IMR-90 (cell line): ENCODE results near the gene CMBL. TPM values are rescaled to one million over a fixed set of nuclear protein-coding genes. Genes with fewer than 3 reads are reported as not detected.

Experiments
- ATAC-seq: fragments of 200-7000 bp; cut with Tn5 transposase; 2 replicates; pipeline ENCODE4 v1.9.1; 2020; ENCODE audit warnings: low read depth, mild to moderate bottlenecking, moderate library complexity
- BruUV-seq: library from RNA; stranded (reverse); fragments of 400-500 nt; replicated peaks from 2 replicates; lab custom pipeline; 2021; lab: Mats Ljungman, UMichigan
- CTCF ChIA-PET: fragments of 300-600 bp; formaldehyde crosslinking; extraction: SDS; loops from one replicate; lab custom pipeline; 2021; ENCODE audit warnings: antibody characterized with exemption; lab: Yijun Ruan, JAX
- POLR2A ChIA-PET: fragments of 300-600 bp; sonication (Branson Sonifier 250); formaldehyde crosslinking; loops from one replicate; lab custom pipeline; 2022; ENCODE audit warnings: antibody characterized with exemption; ENCODE audit not compliant: unreplicated experiment; lab: Charles Lee
- DNase-seq: peaks from one replicate; pipeline ENCODE4 v3.0.0; 2013
- H2AFZ ChIP-seq: replicated peaks from 2 replicates; pipeline ENCODE3; 2013; ENCODE audit warnings: low read length, mild to moderate bottlenecking; ENCODE audit not compliant: poor library complexity
- H2AK5ac ChIP-seq: 2 replicates; pipeline ENCODE4 v1.6.1; 2013; ENCODE audit warnings: low read depth, low read length, inconsistent platforms
- H2AK9ac ChIP-seq: replicated peaks from 2 replicates; pipeline ENCODE3; 2013; ENCODE audit warnings: mild to moderate bottlenecking, low read depth, low read length, moderate library complexity; ENCODE audit not compliant: poor library complexity
- H2BK120ac ChIP-seq: 2 replicates; pipeline ENCODE4 v1.6.1; 2013; ENCODE audit warnings: low read depth, low read length, inconsistent platforms
- H2BK15ac ChIP-seq: 3 replicates; pipeline ENCODE4 v1.6.1; 2013; ENCODE audit warnings: low read depth, low read length, inconsistent platforms
- H2BK20ac ChIP-seq: 2 replicates; pipeline ENCODE4 v1.6.1; 2013; ENCODE audit warnings: low read depth, mild to moderate bottlenecking, inconsistent platforms, low read length, moderate library complexity
- H2BK5ac ChIP-seq: 2 replicates; pipeline ENCODE4 v1.6.1; 2013; ENCODE audit warnings: mild to moderate bottlenecking, low read depth, low read length, inconsistent platforms; ENCODE audit not compliant: poor library complexity, severe bottlenecking
- H3K14ac ChIP-seq: replicated peaks from 2 replicates; pipeline ENCODE4 v1.6.1; 2013; ENCODE audit warnings: low read depth, low read length, inconsistent platforms
- H3K18ac ChIP-seq: 2 replicates; pipeline ENCODE4 v1.6.1; 2013; ENCODE audit warnings: low read depth, low read length, control low read depth
- H3K23ac ChIP-seq: 2 replicates; pipeline ENCODE4 v1.6.1; 2013; ENCODE audit warnings: low read depth, low read length, inconsistent platforms
- H3K27ac ChIP-seq: 2 replicates; pipeline ENCODE4 v1.5.1; 2013; ENCODE audit warnings: mild to moderate bottlenecking, control low read depth, low read length; ENCODE audit not compliant: insufficient read depth
- H3K27me3 ChIP-seq: 2 replicates; pipeline ENCODE4 v1.6.1; 2013; ENCODE audit warnings: low read length; ENCODE audit not compliant: control insufficient read depth, insufficient read depth
- H3K36me3 ChIP-seq: 2 replicates; pipeline ENCODE4 v1.6.1; 2013; ENCODE audit warnings: low read length, mixed read lengths; ENCODE audit not compliant: control insufficient read depth, insufficient read depth
- H3K4ac ChIP-seq: 2 replicates; pipeline ENCODE4 v1.6.1; 2013; ENCODE audit warnings: low read depth, low read length, inconsistent platforms
- H3K4me1 ChIP-seq: 2 replicates; pipeline ENCODE4 v1.6.1; 2013; ENCODE audit warnings: low read length, mixed read lengths; ENCODE audit not compliant: control insufficient read depth, insufficient read depth
- H3K4me2 ChIP-seq: 2 replicates; pipeline ENCODE4 v1.6.1; 2013; ENCODE audit warnings: low read depth, mild to moderate bottlenecking, control low read depth, low read length, moderate library complexity
- H3K4me3 ChIP-seq: 2 replicates; pipeline ENCODE4 v1.5.1; 2013; ENCODE audit warnings: low read depth, mild to moderate bottlenecking, control low read depth, low read length, moderate library complexity; ENCODE audit not compliant: insufficient read depth
- H3K56ac ChIP-seq: 2 replicates; pipeline ENCODE4 v1.6.1; 2013; ENCODE audit warnings: low read length, inconsistent platforms; ENCODE audit not compliant: insufficient read depth; ENCODE audit errors: extremely low read depth
- H3K79me1 ChIP-seq, 2 experiments: 2 replicates each; pipeline ENCODE4 v1.6.1; 2013; ENCODE audit warnings: low read length in 2 of 2, inconsistent platforms in 1 of 2, low read depth in 1 of 2
- H3K9ac ChIP-seq: 2 replicates; pipeline ENCODE4 v1.6.1; 2013; ENCODE audit warnings: low read depth, low read length, control low read depth
- H3K9me1 ChIP-seq: 2 replicates; pipeline ENCODE4 v1.6.1; 2013; ENCODE audit warnings: low read length, inconsistent platforms; ENCODE audit not compliant: insufficient read depth
- H3K9me3 ChIP-seq: 2 replicates; pipeline ENCODE4 v1.6.1; 2013; ENCODE audit warnings: low read length; ENCODE audit not compliant: control insufficient read depth, insufficient read depth
- H4K20me1 ChIP-seq: 2 replicates; pipeline ENCODE4 v1.6.1; 2013; ENCODE audit warnings: low read length, inconsistent platforms; ENCODE audit not compliant: insufficient read depth
- H4K5ac ChIP-seq: 2 replicates; pipeline ENCODE4 v1.6.1; 2013; ENCODE audit warnings: mild to moderate bottlenecking, low read depth, low read length, control low read depth
- H4K8ac ChIP-seq, 2 experiments: 2 replicates each; pipeline ENCODE4 v1.6.1; 2013; ENCODE audit warnings: low read depth in 2 of 2, low read length in 2 of 2, control low read depth in 1 of 2, inconsistent platforms in 1 of 2
- H4K91ac ChIP-seq: 2 replicates; pipeline ENCODE4 v1.6.1; 2013; ENCODE audit warnings: low read depth, low read length, inconsistent platforms; ENCODE audit not compliant: insufficient read depth
- CEBPB ChIP-seq: IDR thresholded peaks from 2 replicates; pipeline ENCODE4 v1.6.1; 2012; ENCODE audit warnings: low read depth, low read length, improper control_type of control experiment
- CHD1 ChIP-seq: IDR thresholded peaks from 2 replicates; pipeline ENCODE4 v1.6.1; 2012; ENCODE audit warnings: low read depth, low read length, improper control_type of control experiment
- MAFK ChIP-seq: IDR thresholded peaks from 2 replicates; pipeline ENCODE4 v1.6.1; 2012; ENCODE audit warnings: low read depth, low read length, improper control_type of control experiment
- MAZ ChIP-seq: IDR thresholded peaks from 2 replicates; pipeline ENCODE4 v1.6.1; 2012; ENCODE audit warnings: low read depth, mild to moderate bottlenecking, low read length, improper control_type of control experiment, moderate library complexity, borderline replicate concordance
- MXI1 ChIP-seq: IDR thresholded peaks from 2 replicates; pipeline ENCODE4 v1.6.1; 2012; ENCODE audit warnings: low read depth, mild to moderate bottlenecking, low read length, moderate library complexity, borderline replicate concordance
- RFX5 ChIP-seq: IDR thresholded peaks from 2 replicates; pipeline ENCODE4 v1.8.0; 2012; ENCODE audit warnings: low read depth, mild to moderate bottlenecking, low read length, moderate library complexity
- WGBS, 2 experiments: methylation state at CpG; one replicate each; pipeline versions ENCODE4 v1.1.5 to v1.1.7; 2013; ENCODE audit warnings: missing lambda C conversion rate in 2 of 2; ENCODE audit not compliant: insufficient read length in 1 of 2; ENCODE audit errors: extremely low coverage in 2 of 2; 5-methylcytosine and 5-hydroxymethylcytosine counted together
- dilution Hi-C: fragments of 300-500 bp; cut with HindIII; formaldehyde crosslinking; loops from one replicate; pipeline ENCODE4 v1.14.3; 2018; ENCODE audit warnings: low sequenced_read_pairs; ENCODE audit not compliant: unreplicated experiment
- in situ Hi-C: fragments of 300-500 bp; cut with MboI; formaldehyde crosslinking; loops from 3 replicates; pipeline ENCODE4 v1.14.3; 2019; ENCODE audit warnings: low sequenced_read_pairs, inconsistent platforms, mixed read lengths
- intact Hi-C: fragments of 100-400 bp; cut with micrococcal nuclease; formaldehyde crosslinking; loops from 2 replicates; pipeline ENCODE4 v1.10.0; 2022
- polyA plus RNA-seq, 3 experiments: library from polyadenylated mRNA; depleted of rRNA; stranded (reverse); fragments of >200 nt; gene quantifications; 2 replicates each; pipeline ENCODE4 v1.2.3, GENCODE V29; 2012; ENCODE audit warnings: low replicate concordance in 1 of 3
- total RNA-seq: library from RNA; depleted of rRNA; stranded (reverse); fragments of >200 nt; gene quantifications from 2 replicates; pipeline ENCODE4 v1.2.3, GENCODE V29; 2012
- TF ChIP-seq, protein P1 (sequence below): fragments of 150-350 bp; IDR thresholded peaks from 2 replicates; pipeline ENCODE4 v1.6.1; 2016; ENCODE audit warnings: low read depth, mild to moderate bottlenecking, low read length, moderate library complexity, borderline replicate concordance

CMBL gene
- total and polyA plus RNA-seq, 2 of the 4 experiments (the other 2 are of a cell fraction) = 5.0 to 26.3 TPM

DNA sequence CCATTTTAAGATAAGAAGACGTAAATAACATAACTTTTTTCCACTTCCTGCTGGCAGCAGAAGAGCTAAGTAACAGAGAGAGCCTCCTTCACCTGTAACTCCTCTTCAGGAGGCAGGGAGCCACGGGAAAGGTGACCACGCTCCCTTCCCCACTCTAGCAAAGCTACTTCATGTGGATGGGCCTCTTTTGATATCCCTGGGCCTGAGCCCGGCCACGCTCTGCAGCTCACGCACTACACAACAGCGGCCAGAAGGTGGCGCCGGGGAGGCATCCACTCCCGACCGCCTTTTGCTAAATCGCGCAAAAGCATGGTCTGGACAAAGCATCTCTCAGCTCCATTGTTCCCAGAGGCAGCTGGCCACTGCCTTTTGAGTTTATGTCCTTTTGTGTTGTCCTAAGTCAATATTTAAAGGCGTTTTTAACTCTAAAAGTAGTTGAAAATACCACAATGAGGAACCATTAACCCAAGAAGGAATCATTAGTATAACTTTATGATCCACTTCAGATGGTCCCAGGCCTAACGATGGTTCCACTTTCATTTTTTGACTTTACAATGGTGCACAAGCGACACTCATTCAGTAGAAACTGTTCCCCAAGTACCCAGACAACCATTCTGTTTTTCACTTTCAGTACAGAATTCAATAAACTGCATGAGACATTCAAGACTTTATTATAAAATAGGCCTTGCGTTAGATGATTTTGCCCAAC is 23.6 kb downstream of the CMBL start (continued):
- TF ChIP-seq, protein P1, sequence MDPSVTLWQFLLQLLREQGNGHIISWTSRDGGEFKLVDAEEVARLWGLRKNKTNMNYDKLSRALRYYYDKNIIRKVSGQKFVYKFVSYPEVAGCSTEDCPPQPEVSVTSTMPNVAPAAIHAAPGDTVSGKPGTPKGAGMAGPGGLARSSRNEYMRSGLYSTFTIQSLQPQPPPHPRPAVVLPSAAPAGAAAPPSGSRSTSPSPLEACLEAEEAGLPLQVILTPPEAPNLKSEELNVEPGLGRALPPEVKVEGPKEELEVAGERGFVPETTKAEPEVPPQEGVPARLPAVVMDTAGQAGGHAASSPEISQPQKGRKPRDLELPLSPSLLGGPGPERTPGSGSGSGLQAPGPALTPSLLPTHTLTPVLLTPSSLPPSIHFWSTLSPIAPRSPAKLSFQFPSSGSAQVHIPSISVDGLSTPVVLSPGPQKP = no peak

DNA sequence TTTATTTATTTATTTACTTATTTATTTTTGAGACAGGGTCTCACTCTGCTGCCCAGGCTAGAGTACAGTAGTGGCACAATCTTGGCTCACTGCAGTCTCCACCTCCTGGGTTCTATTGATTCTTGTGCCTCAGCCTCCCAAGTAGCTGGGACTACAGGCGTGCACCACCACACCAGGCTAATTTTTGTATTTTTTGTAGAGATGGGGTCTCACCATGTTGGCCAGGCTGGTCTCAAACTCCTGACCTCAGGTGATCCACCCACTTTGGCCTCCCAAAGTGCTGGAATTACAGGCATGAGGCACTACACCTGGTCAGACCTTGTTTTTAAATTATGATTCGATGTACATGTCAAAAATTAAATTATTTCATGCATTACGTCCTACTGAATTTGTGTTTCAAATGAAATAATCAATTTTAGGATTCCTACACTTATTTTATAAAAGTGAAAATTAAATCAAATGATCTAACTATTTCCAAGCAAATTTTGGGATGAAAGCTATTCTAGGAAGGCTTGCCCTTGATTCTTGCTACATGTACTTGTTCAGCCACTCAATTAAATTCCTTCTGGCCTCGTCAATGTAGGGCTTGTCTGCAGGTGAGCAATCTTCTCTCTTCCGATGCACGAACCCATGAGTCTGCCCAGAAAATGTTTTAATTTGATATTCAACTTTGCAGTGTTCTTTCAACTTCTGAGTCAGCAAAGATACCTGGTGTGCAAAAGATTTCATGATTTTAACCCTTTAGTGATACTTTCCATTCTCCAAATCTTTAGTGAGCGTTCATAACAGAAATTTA is 27.6 kb downstream of the CMBL start:
- Histone ChIP-seq H3K4me3 (no peak overlapping the region), H4K5ac (no peak overlapping the region), H2BK120ac (no peak overlapping the region), H2BK5ac (no peak overlapping the region), H2AFZ (no peak overlapping the region), H3K9me3 (no peaks in the 10 kb centered on the region), H4K20me1 (no peaks in the 10 kb centered on the region), H3K4me1 (no peaks in the 10 kb centered on the region), H3K9ac (no peak overlapping the region), H3K14ac (no peak overlapping the region), H4K8ac (no peak overlapping the region), H3K27me3 (no peaks in the 10 kb centered on the region), H2BK15ac (no peak overlapping the region), H2AK5ac (no peak overlapping the region), H3K4me2 (no peak overlapping the region), H4K91ac (no peak overlapping the region), H2BK20ac (no peak overlapping the region), H3K23ac (no peak overlapping the region), H3K18ac (no peak overlapping the region), H2AK9ac (no peak overlapping the region), H3K9me1 (no peaks in the 10 kb centered on the region), H3K56ac (no peak overlapping the region), H3K36me3 (no peaks in the 10 kb centered on the region), H3K79me1 (no peaks in the 10 kb centered on the region), H3K27ac (no peak overlapping the region), H3K4ac (no peak overlapping the region)
- 100% methylated on average over 2 of the region's 7 CpGs; no CpG with 5 or more reads in 1 of the 2 experiments for WGBS, 2 experiments
- TF ChIP-seq CEBPB (no peak), MXI1 (no peak), MAZ (no peak), RFX5 (no peak), CHD1 (no peak), MAFK (no peak; the same call in 1 of the 2 replicates)
- TF ChIP-seq, protein P1 = no peak
- in situ Hi-C loops (no loop called here), dilution Hi-C loops (no loop called here), intact Hi-C loops (no loop called here)
- DNase-seq (no peak), ATAC-seq (no peak)
- POLR2A ChIA-PET = no interaction called here
- BruUV-seq = no TSS peak
- CTCF ChIA-PET = interaction anchor here (0.6 kb wide), 1 partner anchor 77 kb away, joined by 3 read pairs; no protein-coding TSS in a partner anchor
